Chondrocyte (in vitro differentiated cells): ENCODE measurements around the gene CAVIN1. TPM values are rescaled to one million over a fixed set of nuclear protein-coding genes. Genes with fewer than 3 reads are reported as not detected.

Experiments
- DNase-seq: peaks from one replicate; pipeline ENCODE4 v3.0.0; 2021; ENCODE audit warnings: mixed read lengths, low spot score
- H3K27ac Mint-ChIP-seq: one replicate; pipeline ENCODE4 v1.8.0; 2021; ENCODE audit warnings: mild to moderate bottlenecking, moderate library complexity, mixed read lengths; ENCODE audit not compliant: unreplicated experiment
- H3K27me3 Mint-ChIP-seq: 2 replicates; pipeline ENCODE4 v1.8.0; 2021; ENCODE audit warnings: low read depth, mixed read lengths
- H3K36me3 Mint-ChIP-seq: 2 replicates; pipeline ENCODE4 v1.8.0; 2021; ENCODE audit warnings: low read depth, mixed read lengths
- H3K4me1 Mint-ChIP-seq: 2 replicates; pipeline ENCODE4 v1.8.0; 2021; ENCODE audit warnings: low read depth, mild to moderate bottlenecking, mixed read lengths
- H3K4me3 Mint-ChIP-seq: one replicate; pipeline ENCODE4 v1.8.0; 2021; ENCODE audit warnings: mild to moderate bottlenecking, moderate library complexity, mixed read lengths; ENCODE audit not compliant: unreplicated experiment
- H3K9me3 Mint-ChIP-seq: 2 replicates; pipeline ENCODE4 v1.8.0; 2021; ENCODE audit warnings: low read depth, mixed read lengths
- CTCF ChIP-seq: fragments of 200-600 bp; sonication (generic); IDR thresholded peaks from 2 replicates; pipeline ENCODE4 v1.5.0; 2021; ENCODE audit warnings: antibody characterized with exemption, mild to moderate bottlenecking, moderate library complexity
- total RNA-seq: library from RNA; stranded (reverse); gene quantifications from 3 replicates; pipeline ENCODE4 v1.2.1, GENCODE V29; 2021

Gene CAVIN1
- total RNA-seq, 1 donor from 2014 or later: 877 TPM

DNA sequence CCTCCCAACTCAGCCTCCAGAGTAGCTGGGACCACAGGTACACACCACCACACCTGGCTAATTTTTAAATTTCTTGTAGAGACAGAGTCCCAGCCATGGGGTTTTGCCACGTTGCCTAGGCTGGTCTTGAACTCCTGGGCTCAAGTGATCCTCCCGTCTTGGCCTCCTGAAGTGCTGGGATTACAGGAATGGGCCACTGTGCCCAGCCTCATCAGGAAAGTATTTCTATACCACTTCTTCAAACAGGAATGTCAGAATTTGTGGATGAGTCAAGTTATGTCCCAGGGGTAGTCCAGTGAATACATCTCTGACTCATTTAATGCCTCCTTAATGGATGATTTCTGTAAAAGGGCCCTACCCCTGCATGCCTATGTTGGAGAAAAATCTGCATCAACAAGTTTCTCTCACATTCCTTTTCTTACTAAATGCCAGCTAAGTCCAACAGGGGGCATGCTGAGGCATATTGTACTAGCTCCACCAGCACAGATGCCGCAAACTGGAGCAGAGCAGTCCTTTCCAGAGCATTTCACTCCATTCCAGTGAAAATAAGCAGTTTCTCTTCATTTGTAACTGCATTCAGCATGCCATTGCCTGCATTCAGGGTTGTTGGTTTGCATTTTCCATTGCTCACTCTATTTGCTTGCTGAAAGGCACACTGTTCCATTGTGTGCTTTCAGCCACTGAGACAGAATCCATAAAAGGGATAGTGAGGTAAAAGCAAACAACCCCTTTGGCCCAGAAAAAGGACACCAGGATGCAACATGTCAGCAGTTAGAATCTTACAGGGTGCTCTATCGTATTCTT lies 5.3 kb upstream of the CAVIN1 start:
- H3K4me3 Mint-ChIP-seq: no peak overlapping the region

GRCh38 chr17:42424991-42425610 lies 2.0 kb upstream of the CAVIN1 start:
- no peak for DNase-seq
- Mint-ChIP-seq H3K9me3 (no peaks in the 10 kb centered on the region), H3K4me3 (no peak overlapping the region), H3K27ac (peak overlapping the region; percentile 65), H3K4me1 (peaks cover 49% of the 10 kb centered on the region), H3K36me3 (peaks cover 4% of the 10 kb centered on the region), H3K27me3 (no peaks in the 10 kb centered on the region)
- TF ChIP-seq CTCF: no peak

More for the DNA sequence above, 5.3 kb upstream of the CAVIN1 start:
- no peaks in the 10 kb centered on the region for H3K27me3 Mint-ChIP-seq
- no peaks in the 10 kb centered on the region for H3K9me3 Mint-ChIP-seq
- TF ChIP-seq CTCF: peak; percentile 88
- H3K27ac Mint-ChIP-seq: peak overlapping the region; percentile 84
- no peaks in the 10 kb centered on the region for H3K36me3 Mint-ChIP-seq
- DNase-seq: no peak
- peaks cover 45% of the 10 kb centered on the region for H3K4me1 Mint-ChIP-seq

GRCh38 chr17:42423766-42424165 lies 710 bp upstream of the CAVIN1 start:
- no peak for TF ChIP-seq CTCF
- H3K9me3 Mint-ChIP-seq: no peaks in the 10 kb centered on the region
- peak overlapping the region; percentile 93 for H3K27ac Mint-ChIP-seq
- H3K27me3 Mint-ChIP-seq: no peaks in the 10 kb centered on the region
- peak overlapping the region; percentile 98 for H3K4me3 Mint-ChIP-seq
- DNase-seq: no peak
- peaks cover 55% of the 10 kb centered on the region for H3K4me1 Mint-ChIP-seq
- H3K36me3 Mint-ChIP-seq: peaks cover 4% of the 10 kb centered on the region

GRCh38 chr17:42422412-42422957 lies 571 bp downstream of the CAVIN1 start:
- Mint-ChIP-seq H3K36me3 (peaks cover 4% of the 10 kb centered on the region), H3K4me3 (peak overlapping the region; percentile 98), H3K27ac (peak overlapping the region; percentile 93), H3K9me3 (no peaks in the 10 kb centered on the region), H3K4me1 (peaks cover 53% of the 10 kb centered on the region), H3K27me3 (no peaks in the 10 kb centered on the region)
- no peak for DNase-seq
- no peak for TF ChIP-seq CTCF

GRCh38 chr17:42421507-42422338 lies 1.3 kb downstream of the CAVIN1 start:
- peak overlapping the region; percentile 93 for H3K27ac Mint-ChIP-seq
- peaks cover 58% of the 10 kb centered on the region for H3K4me1 Mint-ChIP-seq
- peak; percentile 92 for DNase-seq
- no peak for TF ChIP-seq CTCF
- H3K27me3 Mint-ChIP-seq: no peaks in the 10 kb centered on the region
- H3K4me3 Mint-ChIP-seq: peak overlapping the region; percentile 93
- no peaks in the 10 kb centered on the region for H3K9me3 Mint-ChIP-seq
- peaks cover 4% of the 10 kb centered on the region for H3K36me3 Mint-ChIP-seq
